ENCODE data around the gene TINAG. TPM values are rescaled to one million over a fixed set of nuclear protein-coding genes. Genes with fewer than 3 reads are reported as not detected.
A peak's percentile ranks its signal among the peaks of the same experiment; 100 is the strongest.

The TINAG gene
- total RNA-seq, 1 experiment from 2014 or later = 12.6 TPM

- no peak for TF ChIP-seq CTCF (IDR thresholded peaks at IDR 0.05; ENCODE audit: unreplicated experiment)
- DNase-seq = no peak
Observed at GRCh38 chr6:54264581-54265272, 43.5 kb upstream of the TINAG start.

GRCh38 chr6:54266400-54266923, 41.8 kb upstream of the TINAG start:
- CTCF ChIA-PET = interaction anchor here (1.2 kb wide), 1 partner anchor 26 kb away, joined by 5 read pairs; no protein-coding TSS in a partner anchor
- intact Hi-C loops (cut with micrococcal nuclease; ENCODE audit: unreplicated experiment) = loop anchor here (1.0 kb wide), 1 partner anchor 280 kb away; no protein-coding TSS in a partner anchor
- BruUV-seq (replicated peaks) = no TSS peak

More at GRCh38 chr6:54264581-54265272, 43.5 kb upstream of the TINAG start:
- CTCF ChIA-PET = interaction anchor here (0.9 kb wide), 1 partner anchor 20 kb away, joined by 3 read pairs; no protein-coding TSS in a partner anchor
- Mint-ChIP-seq H3K36me3 (ENCODE audit: insufficient read depth, unreplicated experiment) (no peaks in the 10 kb centered on the region), H3K27me3 (ENCODE audit: unreplicated experiment) (no peaks in the 10 kb centered on the region), H3K9me3 (ENCODE audit: low read depth, unreplicated experiment) (no peaks in the 10 kb centered on the region), H3K4me3 (ENCODE audit: low read depth, unreplicated experiment) (no peak overlapping the region), H3K27ac (ENCODE audit: unreplicated experiment) (no peak overlapping the region), H3K4me1 (ENCODE audit: low read depth, unreplicated experiment) (peaks cover 16% of the 10 kb centered on the region)
- BruUV-seq (replicated peaks) = no TSS peak
- intact Hi-C loops (cut with micrococcal nuclease; ENCODE audit: unreplicated experiment) = no loop called here

GRCh38 chr6:54267798-54268197, 40.4 kb upstream of the TINAG start:
- intact Hi-C loops (cut with micrococcal nuclease; ENCODE audit: unreplicated experiment) = loop anchor here (2.0 kb wide), 1 partner anchor 41 kb away; the partner anchor contains the start of gene TINAG
- no peaks in the 10 kb centered on the region for H3K27me3 Mint-ChIP-seq (ENCODE audit: unreplicated experiment)
- no TSS peak for BruUV-seq (replicated peaks)
- DNase-seq = peak; percentile 57
- CTCF ChIA-PET = interaction anchor here (0.7 to 1.1 kb wide), 2 partner anchors 270 to 281 kb away, joined by 4 to 5 read pairs; no protein-coding TSS in a partner anchor
- H3K9me3 Mint-ChIP-seq (ENCODE audit: low read depth, unreplicated experiment) = no peaks in the 10 kb centered on the region
- H3K27ac Mint-ChIP-seq (ENCODE audit: unreplicated experiment) = no peak overlapping the region
- peak; percentile 46 for TF ChIP-seq CTCF (IDR thresholded peaks at IDR 0.05; ENCODE audit: unreplicated experiment)
- H3K36me3 Mint-ChIP-seq (ENCODE audit: insufficient read depth, unreplicated experiment) = no peaks in the 10 kb centered on the region
- peaks cover 8% of the 10 kb centered on the region for H3K4me1 Mint-ChIP-seq (ENCODE audit: low read depth, unreplicated experiment)
- no peak overlapping the region for H3K4me3 Mint-ChIP-seq (ENCODE audit: low read depth, unreplicated experiment)

More at GRCh38 chr6:54266400-54266923, 41.8 kb upstream of the TINAG start:
- H3K27me3 Mint-ChIP-seq (ENCODE audit: unreplicated experiment) = no peaks in the 10 kb centered on the region
- H3K4me3 Mint-ChIP-seq (ENCODE audit: low read depth, unreplicated experiment) = no peak overlapping the region
- DNase-seq = no peak
- peaks cover 8% of the 10 kb centered on the region for H3K4me1 Mint-ChIP-seq (ENCODE audit: low read depth, unreplicated experiment)
- no peaks in the 10 kb centered on the region for H3K36me3 Mint-ChIP-seq (ENCODE audit: insufficient read depth, unreplicated experiment)
- TF ChIP-seq CTCF (IDR thresholded peaks at IDR 0.05; ENCODE audit: unreplicated experiment) = no peak
- no peak overlapping the region for H3K27ac Mint-ChIP-seq (ENCODE audit: unreplicated experiment)
- H3K9me3 Mint-ChIP-seq (ENCODE audit: low read depth, unreplicated experiment) = no peaks in the 10 kb centered on the region

GRCh38 chr6:54273214-54273820, 34.9 kb upstream of the TINAG start:
- H3K27ac Mint-ChIP-seq (ENCODE audit: unreplicated experiment) = no peak overlapping the region
- no peak for TF ChIP-seq CTCF (IDR thresholded peaks at IDR 0.05; ENCODE audit: unreplicated experiment)
- H3K9me3 Mint-ChIP-seq (ENCODE audit: low read depth, unreplicated experiment) = no peaks in the 10 kb centered on the region
- H3K36me3 Mint-ChIP-seq (ENCODE audit: insufficient read depth, unreplicated experiment) = no peaks in the 10 kb centered on the region
- H3K27me3 Mint-ChIP-seq (ENCODE audit: unreplicated experiment) = no peaks in the 10 kb centered on the region
- intact Hi-C loops (cut with micrococcal nuclease; ENCODE audit: unreplicated experiment) = no loop called here
- no peak for DNase-seq
- H3K4me1 Mint-ChIP-seq (ENCODE audit: low read depth, unreplicated experiment) = no peaks in the 10 kb centered on the region
- CTCF ChIA-PET = no interaction called here
- no peak overlapping the region for H3K4me3 Mint-ChIP-seq (ENCODE audit: low read depth, unreplicated experiment)
- BruUV-seq (replicated peaks) = no TSS peak

Measured in Calu3 (cell line).